Loucy (cell line): ENCODE measurements around the gene CAMK2A.

Experiments
- H2AFZ ChIP-seq: fragments of 200-600 bp; sonication (generic); 2 replicates; pipeline ENCODE4 v1.6.0; 2016; ENCODE audit warnings: antibody characterized with exemption, mild to moderate bottlenecking, low read length, moderate library complexity
- H3F3A ChIP-seq: fragments of 200-600 bp; 2 replicates; pipeline ENCODE4 v1.6.0; 2016; ENCODE audit warnings: antibody characterized with exemption, low read depth, mild to moderate bottlenecking
- H3K27me3 ChIP-seq: fragments of 200-600 bp; sonication (generic); 2 replicates; pipeline ENCODE4 v1.6.1; 2014; ENCODE audit warnings: low read length, mild to moderate bottlenecking; ENCODE audit not compliant: insufficient read depth, poor library complexity, severe bottlenecking
- H3K36me3 ChIP-seq: fragments of 200-600 bp; sonication (generic); 2 replicates; pipeline ENCODE4 v1.6.1; 2016; ENCODE audit warnings: low read length; ENCODE audit not compliant: insufficient read depth
- H3K4me1 ChIP-seq: fragments of 200-600 bp; sonication (generic); 2 replicates; pipeline ENCODE4 v1.5.1; 2014; ENCODE audit warnings: low read length, mild to moderate bottlenecking; ENCODE audit not compliant: insufficient read depth, poor library complexity, severe bottlenecking
- H3K4me2 ChIP-seq: fragments of 200-600 bp; sonication (generic); 2 replicates; pipeline ENCODE4 v1.6.0; 2014; ENCODE audit warnings: antibody characterized with exemption, low read length, low read depth, mild to moderate bottlenecking; ENCODE audit not compliant: poor library complexity, severe bottlenecking
- H3K4me3 ChIP-seq: fragments of 200-600 bp; sonication (generic); 2 replicates; pipeline ENCODE4 v1.5.1; 2014; ENCODE audit warnings: low read length, mild to moderate bottlenecking, mixed read lengths; ENCODE audit not compliant: poor library complexity, severe bottlenecking
- H3K79me2 ChIP-seq: fragments of 200-600 bp; sonication (generic); 2 replicates; pipeline ENCODE4 v1.6.1; 2014; ENCODE audit warnings: low read length; ENCODE audit not compliant: insufficient read depth
- H3K9ac ChIP-seq: fragments of 200-600 bp; sonication (generic); 2 replicates; pipeline ENCODE4 v1.6.0; 2014; ENCODE audit warnings: mild to moderate bottlenecking, low read depth, low read length, moderate library complexity; ENCODE audit not compliant: poor library complexity, severe bottlenecking
- H3K9me2 ChIP-seq: fragments of 200-600 bp; sonication (generic); replicated peaks from 2 replicates; pipeline ENCODE4 v1.6.1; 2016; ENCODE audit warnings: low read depth, low read length, mixed read lengths
- H3K9me3 ChIP-seq: fragments of 200-600 bp; sonication (generic); 2 replicates; pipeline ENCODE4 v1.6.1; 2014; ENCODE audit warnings: mild to moderate bottlenecking, antibody characterized with exemption, low read length, low read depth; ENCODE audit not compliant: insufficient read depth
- H4K20me1 ChIP-seq: fragments of 200-600 bp; sonication (generic); 2 replicates; pipeline ENCODE4 v1.6.0; 2014; ENCODE audit warnings: antibody characterized with exemption, low read length, mild to moderate bottlenecking; ENCODE audit not compliant: insufficient read depth, poor library complexity, severe bottlenecking
- CTCF ChIP-seq: fragments of 200-600 bp; sonication (generic); conservative IDR thresholded peaks from 2 replicates; pipeline ENCODE4 v1.5.1; 2014; ENCODE audit warnings: mild to moderate bottlenecking, antibody characterized with exemption, low read length
- EZH2phosphoT487 ChIP-seq: fragments of 200-600 bp; IDR thresholded peaks from 2 replicates; pipeline ENCODE4 v1.6.1; 2018; ENCODE audit warnings: antibody characterized with exemption, mild to moderate bottlenecking, moderate library complexity, borderline replicate concordance

CAMK2A gene

GRCh38 chr5:150230842-150231241, 58.7 kb downstream of the CAMK2A start:
- Histone ChIP-seq H3K9me2 (no peaks in the 10 kb centered on the region), H3K4me3 (no peak overlapping the region), H3F3A (no peaks in the 10 kb centered on the region), H3K9ac (no peak overlapping the region), H2AFZ (no peak overlapping the region), H3K9me3 (no peaks in the 10 kb centered on the region), H3K36me3 (no peaks in the 10 kb centered on the region), H3K4me2 (no peak overlapping the region), H3K79me2 (no peaks in the 10 kb centered on the region), H4K20me1 (no peaks in the 10 kb centered on the region), H3K27me3 (no peaks in the 10 kb centered on the region), H3K4me1 (no peaks in the 10 kb centered on the region)
- TF ChIP-seq EZH2phosphoT487 = no peak
- no peak for TF ChIP-seq CTCF

GRCh38 chr5:150229571-150229970, 60.0 kb downstream of the CAMK2A start:
- Histone ChIP-seq H3K9ac (no peak overlapping the region), H3K9me3 (no peaks in the 10 kb centered on the region), H3F3A (no peaks in the 10 kb centered on the region), H3K79me2 (no peaks in the 10 kb centered on the region), H3K4me3 (no peak overlapping the region), H3K27me3 (no peaks in the 10 kb centered on the region), H3K36me3 (no peaks in the 10 kb centered on the region), H3K4me1 (no peaks in the 10 kb centered on the region), H4K20me1 (no peaks in the 10 kb centered on the region), H3K9me2 (no peaks in the 10 kb centered on the region), H3K4me2 (no peak overlapping the region), H2AFZ (no peak overlapping the region)
- TF ChIP-seq CTCF (no peak), EZH2phosphoT487 (no peak)

- TF ChIP-seq EZH2phosphoT487 = no peak
- TF ChIP-seq CTCF = no peak
- no peaks in the 10 kb centered on the region for H3K9me2 ChIP-seq
- no peaks in the 10 kb centered on the region for H3K4me1 ChIP-seq
- no peaks in the 10 kb centered on the region for H3K27me3 ChIP-seq
- no peak overlapping the region for H3K4me3 ChIP-seq
- H2AFZ ChIP-seq = no peak overlapping the region
- no peaks in the 10 kb centered on the region for H3K79me2 ChIP-seq
- H3F3A ChIP-seq = no peaks in the 10 kb centered on the region
- H4K20me1 ChIP-seq = no peaks in the 10 kb centered on the region
- no peaks in the 10 kb centered on the region for H3K36me3 ChIP-seq
- H3K9me3 ChIP-seq = no peaks in the 10 kb centered on the region
- H3K4me2 ChIP-seq = no peak overlapping the region
- no peak overlapping the region for H3K9ac ChIP-seq
Observed at GRCh38 chr5:150227606-150228273, 61.8 kb downstream of the CAMK2A start.
